ENCODE results near the gene SERPINB6.

The SERPINB6 gene

DNA sequence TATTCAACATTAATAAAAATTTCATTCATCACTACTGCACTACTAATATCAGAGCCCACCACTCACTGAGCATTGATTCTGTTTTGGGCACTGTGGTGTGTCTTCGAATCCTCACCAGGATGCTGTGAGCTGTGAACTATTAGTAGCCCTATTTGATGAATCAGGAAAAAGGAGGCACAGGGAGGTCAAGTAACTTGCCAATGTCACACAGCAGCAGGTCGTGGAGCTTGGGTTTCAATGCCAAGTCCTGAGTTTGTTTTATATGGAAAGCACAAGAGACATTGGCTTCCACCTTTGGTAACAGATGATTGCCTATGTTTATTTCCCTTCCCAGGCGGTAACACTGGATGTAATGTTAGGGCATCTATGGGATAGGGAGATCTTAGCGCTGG, 43.3 kb upstream of the SERPINB6 start:
- TF ChIP-seq, protein P1, sequence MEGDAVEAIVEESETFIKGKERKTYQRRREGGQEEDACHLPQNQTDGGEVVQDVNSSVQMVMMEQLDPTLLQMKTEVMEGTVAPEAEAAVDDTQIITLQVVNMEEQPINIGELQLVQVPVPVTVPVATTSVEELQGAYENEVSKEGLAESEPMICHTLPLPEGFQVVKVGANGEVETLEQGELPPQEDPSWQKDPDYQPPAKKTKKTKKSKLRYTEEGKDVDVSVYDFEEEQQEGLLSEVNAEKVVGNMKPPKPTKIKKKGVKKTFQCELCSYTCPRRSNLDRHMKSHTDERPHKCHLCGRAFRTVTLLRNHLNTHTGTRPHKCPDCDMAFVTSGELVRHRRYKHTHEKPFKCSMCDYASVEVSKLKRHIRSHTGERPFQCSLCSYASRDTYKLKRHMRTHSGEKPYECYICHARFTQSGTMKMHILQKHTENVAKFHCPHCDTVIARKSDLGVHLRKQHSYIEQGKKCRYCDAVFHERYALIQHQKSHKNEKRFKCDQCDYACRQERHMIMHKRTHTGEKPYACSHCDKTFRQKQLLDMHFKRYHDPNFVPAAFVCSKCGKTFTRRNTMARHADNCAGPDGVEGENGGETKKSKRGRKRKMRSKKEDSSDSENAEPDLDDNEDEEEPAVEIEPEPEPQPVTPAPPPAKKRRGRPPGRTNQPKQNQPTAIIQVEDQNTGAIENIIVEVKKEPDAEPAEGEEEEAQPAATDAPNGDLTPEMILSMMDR (IDR thresholded peaks at IDR 0.05; ENCODE audit: low read length) = no peak
- no peak for TF ChIP-seq EZH2 (IDR thresholded peaks at IDR 0.05; ENCODE audit: borderline replicate concordance, low read length)
- no peaks in the 10 kb centered on the region for H4K20me1 ChIP-seq (ENCODE audit: insufficient read depth, low read length)
- no peak overlapping the region for H3K9ac ChIP-seq (ENCODE audit: low read length)
- H3K9me2 ChIP-seq (ENCODE audit: low read depth, low read length) = no peaks in the 10 kb centered on the region
- H3K79me2 ChIP-seq (ENCODE audit: insufficient read depth, low read length) = no peaks in the 10 kb centered on the region
- H3K27ac ChIP-seq (ENCODE audit: low read depth, low read length, poor library complexity, severe bottlenecking) = no peak overlapping the region
- no peaks in the 10 kb centered on the region for H3K27me3 ChIP-seq (ENCODE audit: insufficient read depth, low read length)
- peaks cover 61% of the 10 kb centered on the region for H3K36me3 ChIP-seq (ENCODE audit: insufficient read depth, low read length)
- no peak overlapping the region for H3K4me3 ChIP-seq (ENCODE audit: low read depth, low read length, poor library complexity, severe bottlenecking)
- H3F3A ChIP-seq (ENCODE audit: insufficient read depth, low read length) = 0 out of 2 replicates have a peak, but pooled peaks cover 9% of the 10 kb centered on the region
- no peak overlapping the region for H2AFZ ChIP-seq (ENCODE audit: low read length)
- H3K4me1 ChIP-seq (ENCODE audit: insufficient read depth, low read length, severe bottlenecking) = no peaks in the 10 kb centered on the region
- H3K4me2 ChIP-seq (ENCODE audit: low read length) = no peak overlapping the region
- peaks cover 17% of the 10 kb centered on the region for H3K9me3 ChIP-seq (ENCODE audit: low read length)

DNA sequence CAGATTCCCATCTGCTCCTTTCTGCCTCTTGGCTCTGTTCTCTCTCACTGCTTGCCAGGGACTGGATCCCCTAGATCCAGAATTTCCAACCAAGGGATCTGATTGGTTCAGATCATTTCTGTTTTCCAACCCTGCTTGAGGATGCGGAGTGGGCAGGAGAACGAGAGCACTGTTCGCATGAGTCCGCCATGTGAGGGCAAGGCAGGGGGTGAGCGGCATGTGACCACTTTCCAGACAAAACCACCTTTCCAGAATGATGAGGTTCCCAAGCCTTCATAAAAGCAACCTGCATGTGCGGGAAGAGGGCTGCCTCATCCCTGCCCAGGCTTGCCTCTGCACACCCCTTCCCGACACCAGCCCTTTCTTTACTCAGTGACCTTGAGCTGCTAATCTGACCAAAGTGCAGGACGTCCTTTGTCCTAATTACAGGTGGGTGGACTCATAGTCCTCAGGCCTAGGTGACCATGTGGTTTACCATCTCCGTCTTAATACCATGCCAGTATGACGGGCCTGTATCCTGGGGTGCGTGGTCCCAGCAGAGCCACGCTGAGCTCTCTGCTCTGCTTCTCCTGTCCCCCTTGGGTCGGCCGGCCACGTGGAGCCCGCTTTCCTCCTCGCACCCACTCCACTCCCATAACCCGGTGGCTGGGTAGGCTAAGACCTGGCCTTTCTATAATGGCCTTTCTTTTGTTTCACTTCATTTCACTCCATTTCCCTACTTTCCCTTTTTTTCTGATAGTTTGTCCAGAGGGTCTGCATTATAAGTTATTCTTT, 42.7 kb upstream of the SERPINB6 start:
- peaks cover 57% of the 10 kb centered on the region for H3K36me3 ChIP-seq (ENCODE audit: insufficient read depth, low read length)
- no peak overlapping the region for H3K4me2 ChIP-seq (ENCODE audit: low read length)
- TF ChIP-seq, protein P1 (IDR thresholded peaks at IDR 0.05; ENCODE audit: low read length) = no peak
- TF ChIP-seq EZH2 (IDR thresholded peaks at IDR 0.05; ENCODE audit: borderline replicate concordance, low read length) = no peak

DNA sequence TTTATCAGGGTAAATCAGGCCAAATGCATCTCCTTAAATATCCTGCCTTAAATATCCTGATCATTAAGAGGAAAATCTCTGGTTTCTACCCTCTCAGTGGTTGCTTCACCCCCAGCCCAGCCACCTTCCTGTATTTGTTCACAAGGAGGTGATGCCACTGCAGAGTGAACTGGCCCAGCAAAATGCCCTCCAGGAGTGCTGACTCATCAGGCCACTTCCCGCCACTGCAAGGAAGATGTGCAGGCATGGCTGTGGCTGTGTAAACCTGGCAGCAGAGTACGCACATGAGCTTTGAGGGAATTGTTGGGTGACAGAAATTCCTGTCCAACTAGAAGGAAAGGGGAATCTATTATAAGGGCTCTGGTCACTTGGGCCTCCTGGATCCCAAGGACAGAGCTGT, 42.1 kb upstream of the SERPINB6 start:
- no peak overlapping the region for H3K27ac ChIP-seq (ENCODE audit: low read depth, low read length, poor library complexity, severe bottlenecking)
- H3K9ac ChIP-seq (ENCODE audit: low read length) = no peak overlapping the region
- TF ChIP-seq, protein P1 (IDR thresholded peaks at IDR 0.05; ENCODE audit: low read length) = no peak
- no peak for TF ChIP-seq EZH2 (IDR thresholded peaks at IDR 0.05; ENCODE audit: borderline replicate concordance, low read length)
- H3K79me2 ChIP-seq (ENCODE audit: insufficient read depth, low read length) = no peaks in the 10 kb centered on the region
- H3F3A ChIP-seq (ENCODE audit: insufficient read depth, low read length) = no peaks in the 10 kb centered on the region
- H3K27me3 ChIP-seq (ENCODE audit: insufficient read depth, low read length) = no peaks in the 10 kb centered on the region
- no peaks in the 10 kb centered on the region for H3K9me2 ChIP-seq (ENCODE audit: low read depth, low read length)
- no peak overlapping the region for H2AFZ ChIP-seq (ENCODE audit: low read length)
- H3K9me3 ChIP-seq (ENCODE audit: low read length) = peaks cover 17% of the 10 kb centered on the region
- no peaks in the 10 kb centered on the region for H4K20me1 ChIP-seq (ENCODE audit: insufficient read depth, low read length)
- peaks cover 55% of the 10 kb centered on the region for H3K36me3 ChIP-seq (ENCODE audit: insufficient read depth, low read length)
- H3K4me3 ChIP-seq (ENCODE audit: low read depth, low read length, poor library complexity, severe bottlenecking) = no peak overlapping the region
- no peaks in the 10 kb centered on the region for H3K4me1 ChIP-seq (ENCODE audit: insufficient read depth, low read length, severe bottlenecking)
- no peak overlapping the region for H3K4me2 ChIP-seq (ENCODE audit: low read length)

More for the DNA sequence above, 42.7 kb upstream of the SERPINB6 start:
- H3K9me2 ChIP-seq (ENCODE audit: low read depth, low read length) = no peaks in the 10 kb centered on the region
- H3K4me1 ChIP-seq (ENCODE audit: insufficient read depth, low read length, severe bottlenecking) = no peaks in the 10 kb centered on the region
- H4K20me1 ChIP-seq (ENCODE audit: insufficient read depth, low read length) = no peaks in the 10 kb centered on the region
- no peak overlapping the region for H2AFZ ChIP-seq (ENCODE audit: low read length)
- no peaks in the 10 kb centered on the region for H3K27me3 ChIP-seq (ENCODE audit: insufficient read depth, low read length)
- H3F3A ChIP-seq (ENCODE audit: insufficient read depth, low read length) = 0 out of 2 replicates have a peak, but pooled peaks cover 3% of the 10 kb centered on the region
- H3K9ac ChIP-seq (ENCODE audit: low read length) = no peak overlapping the region
- H3K27ac ChIP-seq (ENCODE audit: low read depth, low read length, poor library complexity, severe bottlenecking) = no peak overlapping the region
- no peak overlapping the region for H3K4me3 ChIP-seq (ENCODE audit: low read depth, low read length, poor library complexity, severe bottlenecking)
- H3K79me2 ChIP-seq (ENCODE audit: insufficient read depth, low read length) = no peaks in the 10 kb centered on the region
- H3K9me3 ChIP-seq (ENCODE audit: low read length) = peaks cover 17% of the 10 kb centered on the region
